D721Med (cell line): ENCODE data around the gene EIF4E1B.
A peak's percentile ranks its signal among the peaks of the same experiment; 100 is the strongest.

ENCODE experiments used
- DNase-seq: peaks from one replicate; pipeline ENCODE4 v3.0.0; 2011; ENCODE audit warnings: low spot score; ENCODE audit not compliant: insufficient read length
- FAIRE-seq: peaks from 2 replicates; lab custom pipeline; 2011; peaks lifted over from hg19 to GRCh38; lab: Jason Lieb, UNC
- TF ChIP-seq, protein P1 (sequence below): IDR thresholded peaks from 2 replicates; pipeline ENCODE4 v1.5.1; 2012; ENCODE audit warnings: mild to moderate bottlenecking, control low read depth; ENCODE audit not compliant: insufficient read depth; ENCODE audit errors: missing control alignments

Gene EIF4E1B

DNA sequence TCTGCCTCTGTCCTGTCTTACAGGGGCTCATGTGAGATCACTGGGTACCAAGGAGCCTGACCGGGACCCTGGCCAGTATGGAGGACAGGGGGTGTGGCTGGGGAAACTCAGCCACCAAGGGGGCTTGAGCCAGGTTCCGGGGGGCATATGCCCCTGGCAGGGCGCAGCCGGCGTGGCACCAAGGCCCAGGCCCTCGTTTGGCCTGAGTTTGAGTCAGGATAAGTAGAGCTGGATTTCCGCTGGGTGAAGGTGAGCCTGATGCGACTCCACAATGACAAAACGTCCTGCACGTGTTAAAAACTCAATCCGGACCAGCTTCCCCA is 16.2 kb downstream of the EIF4E1B start:
- no peak for FAIRE-seq

DNA sequence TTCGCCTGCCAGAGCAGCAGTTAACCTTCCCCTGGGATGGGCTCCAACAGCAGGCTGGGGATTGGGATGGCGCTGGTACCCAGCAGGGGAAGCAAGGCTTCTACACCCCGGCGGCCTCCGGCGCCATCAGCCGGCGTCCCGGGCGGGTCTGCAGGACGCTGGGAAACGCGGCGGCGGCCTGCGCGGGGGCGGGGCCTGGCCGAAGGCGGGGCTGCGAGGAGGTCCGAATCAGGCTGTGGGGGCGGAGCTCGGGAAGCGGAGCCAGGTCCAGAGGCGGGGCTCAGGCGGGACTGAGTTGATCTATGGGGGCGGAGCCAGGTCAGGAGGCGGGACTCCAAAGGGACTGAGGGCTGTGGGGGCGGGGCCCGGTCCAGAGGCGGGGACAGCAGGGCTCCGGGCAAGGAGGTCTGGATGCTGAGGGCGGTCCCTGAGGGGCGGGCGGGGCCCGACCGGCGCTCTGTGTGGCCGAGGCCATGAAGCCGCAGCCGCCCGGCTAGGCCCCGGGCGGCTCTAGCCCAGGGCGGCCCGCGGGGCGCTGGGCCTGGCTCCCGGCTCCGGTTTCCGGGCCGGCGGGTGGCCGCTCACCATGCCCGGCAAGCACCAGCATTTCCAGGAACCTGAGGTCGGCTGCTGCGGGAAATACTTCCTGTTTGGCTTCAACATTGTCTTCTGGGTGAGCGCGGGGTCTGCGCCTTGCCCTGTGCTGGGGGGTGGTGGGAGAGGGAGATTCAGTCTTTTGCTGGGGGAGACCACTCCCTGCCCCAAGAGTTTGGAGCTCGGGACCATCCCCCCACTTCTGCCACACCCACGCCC is 16.8 kb downstream of the EIF4E1B start, which contains the start of gene TSPAN17:
TSPAN17 (plus strand) TSS at position 455 of the 813 bp plus-strand sequence; CDS start at position 587, 132 bp downstream.
- FAIRE-seq = no peak
- TF ChIP-seq, protein P1, sequence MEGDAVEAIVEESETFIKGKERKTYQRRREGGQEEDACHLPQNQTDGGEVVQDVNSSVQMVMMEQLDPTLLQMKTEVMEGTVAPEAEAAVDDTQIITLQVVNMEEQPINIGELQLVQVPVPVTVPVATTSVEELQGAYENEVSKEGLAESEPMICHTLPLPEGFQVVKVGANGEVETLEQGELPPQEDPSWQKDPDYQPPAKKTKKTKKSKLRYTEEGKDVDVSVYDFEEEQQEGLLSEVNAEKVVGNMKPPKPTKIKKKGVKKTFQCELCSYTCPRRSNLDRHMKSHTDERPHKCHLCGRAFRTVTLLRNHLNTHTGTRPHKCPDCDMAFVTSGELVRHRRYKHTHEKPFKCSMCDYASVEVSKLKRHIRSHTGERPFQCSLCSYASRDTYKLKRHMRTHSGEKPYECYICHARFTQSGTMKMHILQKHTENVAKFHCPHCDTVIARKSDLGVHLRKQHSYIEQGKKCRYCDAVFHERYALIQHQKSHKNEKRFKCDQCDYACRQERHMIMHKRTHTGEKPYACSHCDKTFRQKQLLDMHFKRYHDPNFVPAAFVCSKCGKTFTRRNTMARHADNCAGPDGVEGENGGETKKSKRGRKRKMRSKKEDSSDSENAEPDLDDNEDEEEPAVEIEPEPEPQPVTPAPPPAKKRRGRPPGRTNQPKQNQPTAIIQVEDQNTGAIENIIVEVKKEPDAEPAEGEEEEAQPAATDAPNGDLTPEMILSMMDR = peak; percentile 22
- peak; percentile 99 for DNase-seq

More for the DNA sequence above, 16.2 kb downstream of the EIF4E1B start:
- TF ChIP-seq, protein P1 = no peak
- DNase-seq = no peak

DNA sequence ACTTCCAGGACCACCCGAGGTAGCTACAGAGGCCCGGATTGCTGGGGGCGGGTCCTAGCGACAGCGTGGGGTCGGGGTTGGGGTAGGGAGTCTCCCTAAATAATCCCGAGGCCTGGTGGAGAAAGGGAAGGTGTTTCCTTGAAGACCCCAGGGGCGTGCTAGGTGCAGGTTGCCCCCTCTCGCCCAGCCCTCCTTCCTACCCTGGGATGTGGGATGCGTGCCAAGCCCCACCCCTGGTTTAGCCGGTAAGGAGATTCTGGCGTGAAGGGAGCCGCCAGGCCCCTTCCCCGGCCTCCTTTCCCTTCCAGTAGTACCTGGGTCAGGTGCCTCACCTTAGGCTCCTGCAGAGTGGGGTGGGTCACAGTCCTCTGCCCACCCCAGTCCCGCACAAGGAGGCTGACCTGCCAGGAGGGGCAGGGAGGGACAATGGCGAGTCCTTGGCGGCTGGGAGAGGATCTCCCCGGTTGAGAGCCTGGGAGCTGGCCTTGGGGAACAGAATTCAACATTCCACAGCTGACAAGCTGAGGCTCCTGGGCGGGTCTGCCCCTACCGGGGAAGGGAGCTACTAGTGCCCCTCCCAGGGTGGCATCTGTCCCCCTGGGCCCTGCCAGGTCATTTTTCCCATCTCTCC is 17.5 kb downstream of the EIF4E1B start:
- TF ChIP-seq, protein P1 = no peak
- peak; percentile 75 for DNase-seq
- no peak for FAIRE-seq

DNA sequence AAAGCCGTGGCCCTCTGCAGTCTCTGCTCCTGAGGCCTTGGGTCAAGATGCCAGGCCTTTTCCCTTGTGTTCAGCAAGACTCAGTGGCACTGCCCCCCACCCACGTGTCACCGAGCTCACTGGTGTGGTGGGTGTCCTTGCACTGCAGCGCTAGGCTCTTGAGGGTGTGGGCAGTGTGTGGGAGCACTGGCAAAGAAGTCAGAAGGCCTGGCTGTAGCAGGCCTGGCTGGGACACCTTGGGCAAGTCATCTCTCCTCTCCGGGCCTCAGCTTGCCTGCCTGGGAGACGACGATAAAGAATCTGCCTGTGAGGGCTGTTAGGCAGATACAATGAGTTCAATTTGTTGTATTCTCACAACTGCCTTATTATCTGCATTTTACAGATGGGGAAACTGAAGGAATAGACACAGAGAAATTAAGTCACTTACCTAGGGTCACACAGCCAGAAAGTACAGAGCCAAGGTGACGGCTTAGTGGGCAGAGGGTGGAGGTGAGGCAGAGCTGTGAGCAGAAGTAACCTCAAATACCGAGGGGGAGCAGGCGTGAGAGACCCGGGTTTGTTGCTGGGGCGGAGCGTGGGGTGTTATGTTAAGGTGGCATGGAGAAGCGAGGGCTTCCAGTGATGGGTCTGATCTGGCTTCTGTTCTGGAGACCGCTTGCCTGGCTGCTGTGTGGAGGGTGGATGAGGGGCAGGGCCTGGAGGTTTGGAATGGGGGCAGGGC is 18.2 kb downstream of the EIF4E1B start:
- DNase-seq (no peak), FAIRE-seq (no peak)
- TF ChIP-seq, protein P1 = no peak

DNA sequence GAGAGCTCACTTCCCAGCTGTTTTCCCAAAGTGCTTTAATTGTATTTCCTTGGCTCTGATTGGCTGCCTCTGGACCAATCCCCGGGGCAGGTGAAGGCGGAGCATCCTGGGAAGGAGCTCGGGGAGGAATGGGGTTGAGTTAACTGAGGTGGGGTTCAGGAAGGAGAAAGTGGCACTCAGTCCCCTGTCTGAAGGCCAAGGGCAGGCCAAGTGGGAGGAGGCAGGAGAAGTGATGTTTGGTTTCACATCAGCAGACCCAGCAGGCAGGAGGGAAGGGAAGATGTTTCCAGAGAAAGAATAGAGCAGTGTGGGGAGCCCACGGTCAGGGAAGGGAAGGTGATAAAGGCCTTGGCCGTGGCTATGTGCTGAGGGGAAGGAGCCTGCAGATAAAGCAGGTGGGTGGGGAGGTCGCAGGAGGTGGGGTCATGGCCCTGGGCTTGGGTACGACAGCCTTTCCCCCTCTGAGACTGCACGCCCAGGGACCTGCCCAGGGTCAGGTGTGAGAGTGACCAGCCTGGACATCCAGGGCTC is 19.9 kb downstream of the EIF4E1B start:
- TF ChIP-seq, protein P1 = no peak
- no peak for FAIRE-seq
- no peak for DNase-seq

DNA sequence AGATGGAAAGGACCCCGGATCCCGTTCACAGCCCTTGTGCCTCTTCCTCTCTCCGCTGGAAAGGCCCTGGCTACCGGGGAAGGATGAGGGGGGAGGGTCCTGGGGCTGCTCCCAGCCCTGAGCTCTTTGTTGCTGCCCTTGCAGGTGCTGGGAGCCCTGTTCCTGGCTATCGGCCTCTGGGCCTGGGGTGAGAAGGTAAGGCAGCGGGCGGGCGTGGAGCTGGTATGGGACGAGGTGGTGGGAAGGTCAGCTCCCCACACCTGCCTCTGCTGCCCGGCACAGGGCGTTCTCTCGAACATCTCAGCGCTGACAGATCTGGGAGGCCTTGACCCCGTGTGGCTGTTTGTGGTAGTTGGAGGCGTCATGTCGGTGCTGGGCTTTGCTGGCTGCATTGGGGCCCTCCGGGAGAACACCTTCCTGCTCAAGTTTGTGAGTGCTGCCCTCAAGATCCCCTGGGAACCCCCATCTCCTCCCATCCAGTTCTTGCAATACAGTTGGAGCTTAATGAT is 21.1 kb downstream of the EIF4E1B start:
- TF ChIP-seq, protein P1 = no peak
- FAIRE-seq = no peak
- no peak for DNase-seq
